Measurements from ENCODE around the gene TNIK. TPM values are rescaled to one million over a fixed set of nuclear protein-coding genes. Genes with fewer than 3 reads are reported as not detected.

TNIK gene
- total and polyA plus RNA-seq, 10 of the 15 experiments (the other 5 are each of a cell fraction or from before 2014, with no cell fraction given) = 13.9 to 74.3 (median 48.2) TPM

- H2AFZ ChIP-seq (ENCODE audit: control insufficient read depth, low read depth, low read length) = no peak overlapping the region
- ChIA-PET CTCF (interaction anchor here (1.8 kb wide), 1 partner anchor 13 kb away, joined by 4 read pairs; no protein-coding TSS in a partner anchor), POLR2A (interaction anchor here (1.1 kb wide), 1 partner anchor 50 kb away, joined by 7 read pairs; no protein-coding TSS in a partner anchor), SMC1A (ENCODE audit: uncharacterized antibody, unreplicated experiment) (interaction anchor here (1.0 to 5.0 kb wide), 8 partner anchors 12 to 267 kb away, joined by 3 to 33 read pairs (median 4); no protein-coding TSS in a partner anchor), RAD21 (ENCODE audit: unreplicated experiment) (interaction anchor here (0.6 to 1.2 kb wide), 3 partner anchors 31 to 372 kb away, joined by 3 to 4 read pairs (median 4); no protein-coding TSS in a partner anchor)
- no peak overlapping the region for H3K9ac ChIP-seq (ENCODE audit: control insufficient read depth, insufficient read depth, low read length)
- H3K27me3 ChIP-seq (replicated peaks in 1 of 2; ENCODE audit: control insufficient read depth in 2 of 2, insufficient read depth in 2 of 2, low read length in 1 of 2) = no peaks in the 10 kb centered on the region
- H3K4me3 ChIP-seq = no peak overlapping the region
- H3K9me3 ChIP-seq (replicated peaks; ENCODE audit: control insufficient read depth, insufficient read depth, low read length) = no peaks in the 10 kb centered on the region; the same call in 1 of the 3 replicates
- H3K4me2 ChIP-seq (ENCODE audit: control insufficient read depth, insufficient read depth) = no peak overlapping the region
- H3K27ac ChIP-seq (ENCODE audit: control insufficient read depth, insufficient read depth) = no peak overlapping the region
- WGBS (ENCODE audit: insufficient coverage, insufficient replicate concordance, low lambda C conversion rate, missing lambda C conversion rate) = 100% methylated on average over 1 of the region's 1 CpG
- DNase-seq (ENCODE audit: low read depth, low spot score) = no peak
- intact Hi-C loops (cut with micrococcal nuclease; ENCODE audit: unreplicated experiment) (no loop called here), in situ Hi-C loops (cut with MboI) (no loop called here)
- peaks cover 11% of the 10 kb centered on the region for H3K4me1 ChIP-seq (ENCODE audit: control insufficient read depth, insufficient read depth, low read length)
- no peak for ATAC-seq
- peaks cover 0 to 24% of the 10 kb centered on the region in 2 experiments; a peak in 3 of 4 replicates for H3K36me3 ChIP-seq (ENCODE audit: control insufficient read depth in 2 of 2, insufficient read depth in 2 of 2, low read length in 1 of 2)
- H4K20me1 ChIP-seq (ENCODE audit: control insufficient read depth, insufficient read depth) = no peaks in the 10 kb centered on the region
- peaks cover 4% of the 10 kb centered on the region for H3K79me2 ChIP-seq (ENCODE audit: control insufficient read depth, insufficient read depth, low read length)
- BruUV-seq (replicated peaks) = no TSS peak
- FAIRE-seq = no peak
- TF ChIP-seq MTA2 (IDR thresholded peaks at IDR 0.05; ENCODE audit: low read depth) = no peak
- TF ChIP-seq, protein P1, sequence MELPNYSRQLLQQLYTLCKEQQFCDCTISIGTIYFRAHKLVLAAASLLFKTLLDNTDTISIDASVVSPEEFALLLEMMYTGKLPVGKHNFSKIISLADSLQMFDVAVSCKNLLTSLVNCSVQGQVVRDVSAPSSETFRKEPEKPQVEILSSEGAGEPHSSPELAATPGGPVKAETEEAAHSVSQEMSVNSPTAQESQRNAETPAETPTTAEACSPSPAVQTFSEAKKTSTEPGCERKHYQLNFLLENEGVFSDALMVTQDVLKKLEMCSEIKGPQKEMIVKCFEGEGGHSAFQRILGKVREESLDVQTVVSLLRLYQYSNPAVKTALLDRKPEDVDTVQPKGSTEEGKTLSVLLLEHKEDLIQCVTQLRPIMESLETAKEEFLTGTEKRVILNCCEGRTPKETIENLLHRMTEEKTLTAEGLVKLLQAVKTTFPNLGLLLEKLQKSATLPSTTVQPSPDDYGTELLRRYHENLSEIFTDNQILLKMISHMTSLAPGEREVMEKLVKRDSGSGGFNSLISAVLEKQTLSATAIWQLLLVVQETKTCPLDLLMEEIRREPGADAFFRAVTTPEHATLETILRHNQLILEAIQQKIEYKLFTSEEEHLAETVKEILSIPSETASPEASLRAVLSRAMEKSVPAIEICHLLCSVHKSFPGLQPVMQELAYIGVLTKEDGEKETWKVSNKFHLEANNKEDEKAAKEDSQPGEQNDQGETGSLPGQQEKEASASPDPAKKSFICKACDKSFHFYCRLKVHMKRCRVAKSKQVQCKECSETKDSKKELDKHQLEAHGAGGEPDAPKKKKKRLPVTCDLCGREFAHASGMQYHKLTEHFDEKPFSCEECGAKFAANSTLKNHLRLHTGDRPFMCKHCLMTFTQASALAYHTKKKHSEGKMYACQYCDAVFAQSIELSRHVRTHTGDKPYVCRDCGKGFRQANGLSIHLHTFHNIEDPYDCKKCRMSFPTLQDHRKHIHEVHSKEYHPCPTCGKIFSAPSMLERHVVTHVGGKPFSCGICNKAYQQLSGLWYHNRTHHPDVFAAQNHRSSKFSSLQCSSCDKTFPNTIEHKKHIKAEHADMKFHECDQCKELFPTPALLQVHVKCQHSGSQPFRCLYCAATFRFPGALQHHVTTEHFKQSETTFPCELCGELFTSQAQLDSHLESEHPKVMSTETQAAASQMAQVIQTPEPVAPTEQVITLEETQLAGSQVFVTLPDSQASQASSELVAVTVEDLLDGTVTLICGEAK (IDR thresholded peaks at IDR 0.05; ENCODE audit: borderline replicate concordance) = no peak
- TF ChIP-seq ZBTB11 (CRISPR knock-in tag; IDR thresholded peaks at IDR 0.05) = no peak
- TF ChIP-seq, protein P2, sequence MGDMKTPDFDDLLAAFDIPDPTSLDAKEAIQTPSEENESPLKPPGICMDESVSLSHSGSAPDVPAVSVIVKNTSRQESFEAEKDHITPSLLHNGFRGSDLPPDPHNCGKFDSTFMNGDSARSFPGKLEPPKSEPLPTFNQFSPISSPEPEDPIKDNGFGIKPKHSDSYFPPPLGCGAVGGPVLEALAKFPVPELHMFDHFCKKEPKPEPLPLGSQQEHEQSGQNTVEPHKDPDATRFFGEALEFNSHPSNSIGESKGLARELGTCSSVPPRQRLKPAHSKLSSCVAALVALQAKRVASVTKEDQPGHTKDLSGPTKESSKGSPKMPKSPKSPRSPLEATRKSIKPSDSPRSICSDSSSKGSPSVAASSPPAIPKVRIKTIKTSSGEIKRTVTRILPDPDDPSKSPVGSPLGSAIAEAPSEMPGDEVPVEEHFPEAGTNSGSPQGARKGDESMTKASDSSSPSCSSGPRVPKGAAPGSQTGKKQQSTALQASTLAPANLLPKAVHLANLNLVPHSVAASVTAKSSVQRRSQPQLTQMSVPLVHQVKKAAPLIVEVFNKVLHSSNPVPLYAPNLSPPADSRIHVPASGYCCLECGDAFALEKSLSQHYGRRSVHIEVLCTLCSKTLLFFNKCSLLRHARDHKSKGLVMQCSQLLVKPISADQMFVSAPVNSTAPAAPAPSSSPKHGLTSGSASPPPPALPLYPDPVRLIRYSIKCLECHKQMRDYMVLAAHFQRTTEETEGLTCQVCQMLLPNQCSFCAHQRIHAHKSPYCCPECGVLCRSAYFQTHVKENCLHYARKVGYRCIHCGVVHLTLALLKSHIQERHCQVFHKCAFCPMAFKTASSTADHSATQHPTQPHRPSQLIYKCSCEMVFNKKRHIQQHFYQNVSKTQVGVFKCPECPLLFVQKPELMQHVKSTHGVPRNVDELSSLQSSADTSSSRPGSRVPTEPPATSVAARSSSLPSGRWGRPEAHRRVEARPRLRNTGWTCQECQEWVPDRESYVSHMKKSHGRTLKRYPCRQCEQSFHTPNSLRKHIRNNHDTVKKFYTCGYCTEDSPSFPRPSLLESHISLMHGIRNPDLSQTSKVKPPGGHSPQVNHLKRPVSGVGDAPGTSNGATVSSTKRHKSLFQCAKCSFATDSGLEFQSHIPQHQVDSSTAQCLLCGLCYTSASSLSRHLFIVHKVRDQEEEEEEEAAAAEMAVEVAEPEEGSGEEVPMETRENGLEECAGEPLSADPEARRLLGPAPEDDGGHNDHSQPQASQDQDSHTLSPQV (IDR thresholded peaks at IDR 0.05) = no peak
- TF ChIP-seq, protein P3, sequence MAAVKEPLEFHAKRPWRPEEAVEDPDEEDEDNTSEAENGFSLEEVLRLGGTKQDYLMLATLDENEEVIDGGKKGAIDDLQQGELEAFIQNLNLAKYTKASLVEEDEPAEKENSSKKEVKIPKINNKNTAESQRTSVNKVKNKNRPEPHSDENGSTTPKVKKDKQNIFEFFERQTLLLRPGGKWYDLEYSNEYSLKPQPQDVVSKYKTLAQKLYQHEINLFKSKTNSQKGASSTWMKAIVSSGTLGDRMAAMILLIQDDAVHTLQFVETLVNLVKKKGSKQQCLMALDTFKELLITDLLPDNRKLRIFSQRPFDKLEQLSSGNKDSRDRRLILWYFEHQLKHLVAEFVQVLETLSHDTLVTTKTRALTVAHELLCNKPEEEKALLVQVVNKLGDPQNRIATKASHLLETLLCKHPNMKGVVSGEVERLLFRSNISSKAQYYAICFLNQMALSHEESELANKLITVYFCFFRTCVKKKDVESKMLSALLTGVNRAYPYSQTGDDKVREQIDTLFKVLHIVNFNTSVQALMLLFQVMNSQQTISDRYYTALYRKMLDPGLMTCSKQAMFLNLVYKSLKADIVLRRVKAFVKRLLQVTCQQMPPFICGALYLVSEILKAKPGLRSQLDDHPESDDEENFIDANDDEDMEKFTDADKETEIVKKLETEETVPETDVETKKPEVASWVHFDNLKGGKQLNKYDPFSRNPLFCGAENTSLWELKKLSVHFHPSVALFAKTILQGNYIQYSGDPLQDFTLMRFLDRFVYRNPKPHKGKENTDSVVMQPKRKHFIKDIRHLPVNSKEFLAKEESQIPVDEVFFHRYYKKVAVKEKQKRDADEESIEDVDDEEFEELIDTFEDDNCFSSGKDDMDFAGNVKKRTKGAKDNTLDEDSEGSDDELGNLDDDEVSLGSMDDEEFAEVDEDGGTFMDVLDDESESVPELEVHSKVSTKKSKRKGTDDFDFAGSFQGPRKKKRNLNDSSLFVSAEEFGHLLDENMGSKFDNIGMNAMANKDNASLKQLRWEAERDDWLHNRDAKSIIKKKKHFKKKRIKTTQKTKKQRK (IDR thresholded peaks at IDR 0.05; ENCODE audit: low read depth, low read length) = no peak
- TF ChIP-seq FOXK2 (IDR thresholded peaks at IDR 0.05) = no peak
- no peak for TF ChIP-seq CBX5 (IDR thresholded peaks at IDR 0.05; ENCODE audit: low read depth)
- no peak for TF ChIP-seq ZNF274 (IDR thresholded peaks at IDR 0.05; ENCODE audit: insufficient read depth, insufficient read length)
Measured at GRCh38 chr3:171193693-171194092, 266.5 kb downstream of the TNIK start.

Measured in GM12878 (cell line).